Pulmonary artery endothelial cell (primary cell): Measurements from ENCODE around the gene FAM168A. TPM values are rescaled to one million over a fixed set of nuclear protein-coding genes. Genes with fewer than 3 reads are reported as not detected.

Source experiments
- DNase-seq: peaks from one replicate; pipeline ENCODE4 v3.0.0-alpha.2; 2011; ENCODE audit warnings: low read depth, low spot score
- total RNA-seq: library from RNA; depleted of rRNA; stranded (reverse); fragments of >200 nt; gene quantifications from 2 replicates; pipeline ENCODE4 v1.2.3, GENCODE V29; 2014

The FAM168A gene
- total RNA-seq, 1 donor from 2014 or later = 8.4 TPM

- no peak for DNase-seq
Measured at GRCh38 chr11:73429121-73429750, 168.7 kb downstream of the FAM168A start.

DNA sequence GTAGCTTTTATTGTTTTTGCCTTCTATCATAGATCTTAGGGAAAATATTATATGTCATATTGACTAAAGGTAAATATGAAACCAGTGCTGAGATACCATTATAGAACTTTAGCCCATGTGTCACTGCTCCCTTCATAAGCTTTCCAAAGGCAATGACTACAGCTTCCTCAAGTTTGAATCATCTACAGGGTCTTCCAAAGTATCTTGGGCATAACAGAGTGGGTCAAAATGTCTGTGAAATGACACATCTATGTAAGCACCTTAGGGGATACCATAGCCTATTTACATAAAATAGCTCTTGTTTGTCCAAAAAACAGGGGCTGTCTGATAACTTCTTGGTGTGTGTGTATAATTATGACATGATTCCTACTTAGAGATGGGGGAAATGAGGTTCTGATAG, 169.2 kb downstream of the FAM168A start:
- DNase-seq = no peak

- DNase-seq = no peak
Measured at GRCh38 chr11:73428227-73428626, 169.7 kb downstream of the FAM168A start.

- DNase-seq = no peak
Measured at GRCh38 chr11:73426219-73426850, 171.6 kb downstream of the FAM168A start.

DNA sequence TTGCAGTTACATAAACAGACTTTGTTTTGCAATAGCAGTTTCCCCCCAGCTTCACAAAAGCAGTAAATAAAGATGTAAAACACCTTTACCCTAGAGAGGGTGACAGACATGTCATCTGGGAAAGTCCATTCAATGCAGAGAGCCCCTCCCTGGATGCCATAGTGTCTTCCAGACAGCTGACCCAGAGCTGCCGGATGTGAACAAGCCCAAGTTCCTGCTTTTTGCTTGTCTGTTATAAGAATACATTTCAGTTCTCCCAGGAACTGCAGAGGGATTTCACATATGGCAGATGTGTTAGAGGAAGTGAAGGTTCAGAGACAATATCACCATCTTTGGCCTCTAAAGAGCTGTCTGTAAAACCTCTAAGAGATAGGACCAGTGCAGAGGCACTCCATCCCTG, 172.8 kb downstream of the FAM168A start:
- no peak for DNase-seq

GRCh38 chr11:73423506-73423905, 174.4 kb downstream of the FAM168A start:
- no peak for DNase-seq

GRCh38 chr11:73422886-73423285, 175.0 kb downstream of the FAM168A start:
- no peak for DNase-seq

DNA sequence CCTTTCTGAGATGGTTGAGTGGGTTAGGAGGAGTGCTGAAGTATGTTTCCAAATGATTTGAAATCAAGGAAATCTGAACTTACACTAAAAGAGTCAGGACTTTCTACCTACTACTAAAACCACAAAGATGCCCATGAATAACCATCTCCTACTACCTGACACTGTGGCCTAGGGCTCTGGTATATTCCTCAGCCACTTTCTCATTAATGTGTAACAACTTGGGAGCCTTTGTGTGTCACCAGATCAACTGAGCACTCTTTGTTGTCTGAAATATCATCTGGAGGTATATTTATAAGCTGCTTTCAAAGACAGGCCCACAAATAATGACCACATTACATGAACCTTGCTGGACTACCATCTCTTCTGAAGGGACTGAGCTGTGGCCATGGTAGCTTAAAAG, 177.8 kb downstream of the FAM168A start:
- DNase-seq = no peak

DNA sequence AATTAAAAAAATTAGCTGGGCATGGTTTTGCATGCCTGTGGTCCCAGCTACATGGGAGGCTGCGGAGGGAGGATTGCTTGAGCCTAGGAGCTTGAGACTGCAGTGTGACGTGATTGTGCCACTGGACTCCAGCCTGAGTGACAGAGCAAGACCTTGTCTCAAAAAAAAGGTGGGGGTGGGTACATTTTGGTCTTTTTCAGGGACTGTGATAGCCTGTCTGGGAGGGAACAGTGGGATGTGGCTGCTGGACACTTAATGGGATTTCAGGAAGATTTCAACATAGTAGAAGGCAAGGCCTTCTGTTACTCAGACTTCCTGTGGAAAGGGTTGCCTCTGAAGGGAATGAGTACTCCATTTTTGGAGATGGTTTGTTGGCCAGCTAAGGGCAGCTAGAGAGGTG, 181.1 kb downstream of the FAM168A start:
- DNase-seq = no peak

- DNase-seq = no peak
Measured at GRCh38 chr11:73415854-73416615, 181.9 kb downstream of the FAM168A start.

DNA sequence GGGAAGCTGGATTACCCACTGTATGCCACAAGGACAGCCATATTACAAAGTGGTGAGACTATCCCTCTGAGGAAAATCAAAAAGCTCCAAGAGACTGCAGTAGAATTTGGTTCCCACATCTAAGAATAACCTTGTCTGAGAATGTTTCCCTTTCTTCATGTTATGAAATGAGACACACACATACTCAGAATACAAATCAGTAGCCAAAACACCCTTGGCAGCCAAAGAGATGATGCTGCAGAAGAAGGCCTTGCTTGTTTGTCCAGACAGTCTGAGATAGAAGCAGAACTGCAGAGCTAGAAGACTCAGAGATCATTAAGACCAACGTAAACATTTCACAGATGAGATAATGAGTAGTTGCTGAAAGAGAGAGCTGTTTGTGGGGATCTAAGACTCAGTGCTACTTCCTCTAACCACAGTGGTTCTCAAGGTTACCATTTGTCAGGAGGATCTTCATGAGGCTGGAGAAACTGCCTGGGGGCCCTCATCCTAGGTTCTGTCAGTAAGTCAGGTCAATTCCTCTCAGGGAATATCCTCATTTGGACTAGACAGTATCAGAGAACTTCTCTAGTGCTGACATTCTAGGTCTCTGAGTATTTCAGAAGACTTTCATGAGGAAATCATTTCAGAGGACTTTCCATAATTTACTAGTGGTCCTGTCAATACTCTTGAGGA, 182.8 kb downstream of the FAM168A start:
- no peak for DNase-seq

GRCh38 chr11:73413256-73413655, 184.7 kb downstream of the FAM168A start:
- no peak for DNase-seq

DNA sequence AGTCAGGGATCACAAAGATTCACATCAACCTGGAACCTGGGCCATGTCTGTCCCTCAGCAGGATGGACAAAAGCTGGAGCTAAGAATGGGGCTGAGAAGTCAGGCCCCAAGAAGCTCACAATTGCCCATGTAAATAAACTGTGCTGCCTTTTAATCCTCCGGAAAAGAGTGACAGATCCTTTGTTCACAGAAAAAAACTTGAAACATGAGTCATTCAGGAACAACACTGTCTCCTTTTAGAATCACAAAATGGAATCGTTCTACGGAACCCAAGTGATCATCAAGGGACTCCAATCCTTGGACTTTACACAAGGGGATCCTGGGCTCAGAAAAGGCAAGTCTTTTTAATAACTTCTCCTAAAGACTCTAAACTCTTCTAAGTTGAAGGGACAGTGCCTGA, 185.6 kb downstream of the FAM168A start:
- no peak for DNase-seq

DNA sequence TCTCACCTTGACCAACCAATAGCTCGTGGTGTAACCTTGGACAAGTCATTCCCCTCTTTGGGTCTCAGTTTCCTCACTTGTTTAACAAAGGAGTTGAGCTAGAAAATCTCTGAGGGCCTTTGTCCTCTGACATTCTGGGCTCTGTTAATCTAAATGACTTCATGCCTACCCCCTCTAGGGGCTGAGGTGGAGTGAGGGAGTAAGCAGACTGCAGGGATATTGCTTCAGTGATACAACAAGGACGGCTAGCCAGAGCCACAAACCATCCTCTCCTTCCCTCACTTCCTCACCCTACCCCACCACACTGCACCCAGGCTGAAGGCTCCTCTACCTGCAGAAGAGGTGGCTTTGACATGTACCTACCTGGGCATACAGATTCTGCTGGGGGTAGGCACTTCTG, 186.9 kb downstream of the FAM168A start:
- DNase-seq = no peak

GRCh38 chr11:73410627-73411026, 187.3 kb downstream of the FAM168A start:
- no peak for DNase-seq

DNA sequence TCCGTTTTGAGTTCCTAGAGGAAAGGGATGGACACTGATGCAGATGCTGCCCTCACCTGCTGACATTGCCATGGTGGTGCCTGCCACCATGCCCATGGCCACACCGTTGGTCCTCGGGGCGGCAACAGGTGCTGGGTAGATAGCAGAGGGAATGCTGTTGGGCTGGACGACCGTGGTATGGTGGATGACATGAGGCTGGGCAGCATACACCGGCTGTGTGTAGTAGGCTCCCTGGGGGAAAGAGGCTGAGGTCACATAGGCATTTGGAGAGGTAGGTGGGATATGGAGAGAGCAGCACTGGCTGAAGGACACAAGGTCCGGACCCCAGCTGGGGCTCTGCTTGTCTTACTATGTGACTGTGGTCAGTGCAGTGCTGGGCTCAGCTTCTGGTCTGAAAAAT, 188.5 kb downstream of the FAM168A start:
- no peak for DNase-seq

DNA sequence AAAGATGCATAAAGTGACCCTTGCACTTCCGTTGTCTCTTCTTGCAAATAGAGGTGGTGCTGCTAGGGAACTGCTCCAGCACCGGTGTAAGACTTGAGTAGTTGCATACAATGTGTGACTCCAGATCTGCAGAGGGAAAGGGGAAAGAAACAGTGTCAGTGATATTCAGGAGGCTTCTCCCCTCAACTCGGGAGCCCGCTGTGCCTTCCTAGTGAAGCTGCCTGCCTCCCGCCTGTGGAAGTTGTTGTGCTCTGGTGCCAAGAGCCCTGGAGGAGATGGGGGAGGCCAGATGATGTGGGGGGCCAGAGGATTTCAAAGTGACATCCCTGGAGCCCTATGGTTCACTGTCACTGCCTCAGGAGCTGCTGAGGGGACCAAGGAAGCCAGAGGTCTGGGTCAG, 191.3 kb downstream of the FAM168A start:
- no peak for DNase-seq

GRCh38 chr11:73406131-73406530, 191.8 kb downstream of the FAM168A start:
- DNase-seq = no peak

DNA sequence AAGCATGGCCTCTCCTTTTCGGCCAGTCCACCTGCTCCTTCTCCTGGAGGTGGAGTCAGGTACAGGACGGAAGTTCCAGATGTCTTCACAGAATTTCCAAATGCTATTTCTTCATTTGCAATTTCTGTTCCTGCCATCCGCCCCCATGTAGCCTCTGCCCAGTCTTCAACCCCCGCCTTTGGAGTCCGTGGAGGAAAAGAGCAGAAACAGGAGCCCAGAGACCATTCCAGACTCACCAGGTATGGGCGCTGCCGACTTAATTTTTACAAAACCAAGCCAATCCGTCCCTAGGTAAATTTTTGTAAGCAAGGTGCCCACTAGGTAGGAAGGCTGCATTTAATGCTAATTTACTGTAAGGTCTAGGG, 192.8 kb downstream of the FAM168A start:
- no peak for DNase-seq

- DNase-seq = no peak
Measured at GRCh38 chr11:73404506-73405145, 193.3 kb downstream of the FAM168A start.

DNA sequence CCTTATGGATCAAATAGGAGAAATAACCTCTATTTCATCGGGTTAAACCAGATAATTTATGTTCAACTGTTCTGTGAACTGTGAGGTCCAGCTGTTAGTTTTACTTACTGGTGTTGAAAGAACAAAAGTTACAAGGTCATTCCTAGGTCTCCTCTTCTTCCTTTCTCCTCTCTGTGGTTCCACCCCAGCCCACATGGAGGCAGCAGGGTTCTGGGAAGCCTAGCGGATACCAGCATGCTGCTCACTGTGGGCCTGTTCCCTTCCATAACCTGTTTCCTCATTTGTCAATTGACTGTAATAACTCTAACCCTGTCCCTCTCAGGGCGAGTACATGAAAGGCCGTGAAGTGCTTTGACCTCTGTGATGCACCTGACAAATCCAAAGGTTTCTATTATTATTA, 193.9 kb downstream of the FAM168A start:
- no peak for DNase-seq

- no peak for DNase-seq
Measured at GRCh38 chr11:73403541-73403940, 194.4 kb downstream of the FAM168A start.
